NCI-H2081 treated with DMSO at 0.1 percent for 48 hours (cell line): ENCODE results near the gene PDE8B.
"Not testable (repeated sequence)": the region's sequence is repeated elsewhere in the genome, so short reads cannot be mapped to it uniquely, and the experiment has no call there.

Source experiments
- DNase-seq: peaks from one replicate; lab custom pipeline; 2025; lab: John Stamatoyannopoulos, UW

Gene PDE8B

DNA sequence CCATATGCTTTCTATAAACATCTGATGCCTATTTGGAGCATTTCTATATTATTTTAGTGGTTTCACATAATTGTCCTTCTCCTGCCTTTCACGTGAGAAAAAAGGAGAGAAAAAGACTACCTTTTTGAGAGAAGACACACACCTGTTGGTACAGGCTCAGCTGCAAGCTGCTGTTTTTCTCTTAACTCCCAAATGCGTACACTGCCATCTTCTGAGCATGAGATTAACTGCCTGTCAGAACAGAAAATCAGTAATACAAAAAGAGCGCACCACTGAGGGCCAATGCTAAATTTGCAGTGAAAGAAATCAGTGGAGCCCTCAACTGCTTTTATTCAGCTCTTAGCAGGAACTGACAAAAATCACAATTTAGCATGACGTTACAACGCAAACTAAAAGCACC lies 226.7 kb downstream of the PDE8B start:
- no peak for DNase-seq

DNA sequence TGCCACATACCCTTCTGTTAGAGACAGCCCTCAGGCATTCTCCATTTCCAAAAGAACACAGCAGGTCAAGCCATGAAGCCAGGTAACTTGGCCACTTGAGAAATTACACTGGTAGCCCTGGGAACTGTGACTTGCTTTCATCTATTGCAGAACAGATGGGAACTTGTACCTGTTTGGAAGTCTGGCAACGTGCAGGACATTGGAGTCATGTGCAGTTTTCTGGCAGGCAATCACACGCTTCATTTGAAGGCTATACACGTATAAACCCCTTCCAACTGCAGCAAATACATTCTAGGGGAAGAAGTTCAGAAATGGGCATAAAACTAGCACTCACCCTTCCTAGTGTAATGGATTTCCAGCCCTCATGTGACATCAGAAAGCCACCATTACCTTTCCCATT lies 227.6 kb downstream of the PDE8B start:
- no peak for DNase-seq

DNA sequence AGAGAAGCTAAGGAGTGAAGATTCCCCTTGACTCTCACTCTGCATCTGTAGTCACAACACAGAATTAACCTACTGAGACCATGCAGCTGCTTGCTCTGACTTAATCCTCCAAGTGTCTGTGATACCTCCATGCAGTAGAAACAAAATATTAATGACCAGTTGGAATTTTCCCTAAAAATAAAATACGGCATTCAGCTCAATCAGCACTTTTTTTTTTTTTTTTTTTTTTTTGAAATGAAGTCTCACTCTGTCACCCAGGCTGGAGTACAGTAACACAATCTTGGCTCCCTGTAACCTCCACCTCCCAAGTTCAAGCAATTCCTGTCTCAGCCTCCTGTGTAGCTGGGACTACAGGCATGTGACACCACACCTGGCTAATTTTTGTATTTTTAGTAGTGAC lies 233.2 kb downstream of the PDE8B start:
- DNase-seq = no peak

DNA sequence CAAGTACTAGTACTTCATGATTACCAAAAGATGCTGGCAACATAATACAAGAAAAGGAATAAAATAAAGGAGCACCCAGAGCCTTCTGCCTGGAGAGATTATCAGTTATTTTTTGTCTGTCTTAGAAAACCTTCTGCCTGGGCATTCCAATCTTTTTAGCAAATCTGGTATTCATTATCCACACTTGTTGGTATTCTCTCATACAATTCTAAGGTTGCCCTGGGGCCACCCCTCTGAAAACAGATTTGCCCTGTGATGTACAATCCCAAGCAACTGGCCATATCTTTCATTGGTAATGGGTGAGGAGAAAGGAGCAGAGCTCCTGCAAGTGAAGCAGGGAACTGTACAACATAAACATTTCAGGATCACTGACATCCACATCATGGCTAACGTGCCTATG lies 233.9 kb downstream of the PDE8B start:
- no peak for DNase-seq

DNA sequence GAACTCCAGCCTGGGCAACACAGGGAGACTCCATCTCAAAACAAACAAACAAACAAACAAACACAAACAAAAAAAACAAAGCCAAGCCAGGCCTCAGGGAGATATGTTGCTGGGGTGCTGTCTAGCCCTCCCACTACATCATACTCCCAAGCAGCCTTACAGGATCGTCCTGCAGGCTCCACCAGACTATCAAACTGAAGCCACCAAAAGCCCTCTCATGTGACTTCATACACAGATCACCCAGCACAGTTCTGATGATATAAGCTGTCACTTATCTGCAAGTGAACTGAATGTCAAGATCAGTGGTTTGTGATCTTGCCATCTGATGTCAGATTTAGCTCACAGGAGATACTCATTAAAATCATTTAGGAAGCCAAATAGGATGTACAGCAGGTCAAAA lies 238.4 kb downstream of the PDE8B start:
- DNase-seq = no peak

DNA sequence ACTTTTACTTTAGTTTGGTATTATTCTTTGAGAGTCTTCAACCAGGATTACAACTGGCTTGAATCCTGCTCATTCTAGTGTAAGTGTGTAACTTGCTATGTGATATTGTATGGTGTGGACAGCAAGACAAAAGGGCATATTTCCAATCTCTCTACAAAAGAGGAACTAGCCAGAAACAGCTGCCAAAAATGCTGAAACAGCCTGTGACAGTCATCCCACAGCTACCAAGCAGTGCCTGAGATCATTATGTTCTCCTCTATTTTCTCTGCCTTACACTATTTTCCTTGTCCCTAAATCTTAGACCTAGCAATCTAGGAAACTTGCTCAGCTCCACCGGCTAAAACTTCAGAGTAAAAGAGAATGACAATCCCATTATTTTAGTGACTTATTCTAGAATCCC lies 238.8 kb downstream of the PDE8B start:
- no peak for DNase-seq

DNA sequence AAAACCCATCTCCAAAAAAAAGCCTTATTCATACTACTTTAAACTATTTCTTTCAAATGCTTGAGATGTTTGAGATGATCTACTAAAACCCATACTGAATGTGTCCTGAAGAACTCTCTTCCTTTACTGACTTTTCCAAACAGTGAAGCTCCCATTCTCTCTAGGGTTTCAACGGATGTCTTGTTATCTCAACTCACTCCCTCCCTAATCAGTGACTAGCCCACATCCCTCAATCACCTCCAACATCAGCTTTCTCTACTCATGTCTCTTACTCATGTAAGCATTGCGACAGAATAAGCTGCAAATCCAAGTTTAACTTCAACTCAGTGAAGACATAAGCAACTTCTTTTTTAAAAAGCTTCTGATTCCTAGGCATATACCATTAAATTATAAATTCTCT lies 239.5 kb downstream of the PDE8B start:
- no peak for DNase-seq

DNA sequence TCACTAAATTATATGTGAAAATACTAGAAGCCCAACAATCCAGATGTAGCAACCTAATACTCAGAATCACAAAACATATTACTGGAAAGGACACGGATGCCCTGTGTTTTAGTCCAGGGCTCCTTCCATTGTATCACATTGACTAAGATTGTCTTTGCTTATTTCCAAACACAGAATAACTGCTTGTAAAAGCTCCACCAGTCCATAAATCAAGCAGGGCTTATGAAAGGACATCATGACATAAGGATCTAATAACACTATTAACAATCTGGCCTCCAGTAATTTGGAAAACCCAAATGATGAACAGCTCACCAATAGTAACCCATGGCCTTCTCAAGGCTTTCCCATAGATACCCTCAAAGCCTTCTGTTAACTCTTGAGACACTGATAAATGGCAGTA lies 241.9 kb downstream of the PDE8B start:
- DNase-seq = no peak

DNA sequence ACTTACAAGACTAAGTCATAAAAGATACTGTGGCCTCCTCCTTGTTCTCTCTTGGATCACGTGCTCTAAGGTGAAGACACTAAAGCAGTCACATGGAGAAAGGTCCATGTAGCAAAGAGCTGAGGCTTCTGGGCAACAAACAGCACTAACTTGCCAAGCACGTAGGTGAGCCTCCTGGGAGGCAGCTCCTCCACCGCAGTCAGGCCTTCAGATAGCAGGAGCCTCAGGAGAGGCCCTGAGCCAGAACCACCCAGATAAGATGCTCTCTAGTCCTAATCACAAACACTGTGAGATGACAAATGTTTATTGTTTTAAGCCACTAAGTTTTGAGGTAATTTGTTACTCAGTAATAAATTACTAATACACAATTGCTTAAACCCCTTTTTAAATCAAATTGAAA lies 243.6 kb downstream of the PDE8B start:
- no peak for DNase-seq

DNA sequence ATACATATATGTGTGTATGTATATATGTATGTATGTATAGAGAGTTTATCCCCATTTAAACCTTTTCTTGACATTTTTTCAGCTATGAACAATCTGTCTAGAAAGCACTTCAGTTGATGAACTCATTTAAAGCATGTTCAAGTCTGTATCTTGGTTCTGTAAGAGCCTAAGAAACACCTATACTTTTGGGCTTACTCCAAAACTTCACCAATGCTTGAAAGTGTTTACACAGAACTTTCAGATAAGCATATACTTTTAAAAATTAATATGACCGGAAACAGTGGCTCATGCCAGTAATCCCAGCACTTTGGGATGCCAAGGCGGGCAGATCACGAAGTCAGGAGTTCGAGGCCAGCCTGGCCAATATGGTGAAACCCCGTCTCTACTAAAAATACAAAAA lies 250.8 kb downstream of the PDE8B start:
- no peak for DNase-seq

DNA sequence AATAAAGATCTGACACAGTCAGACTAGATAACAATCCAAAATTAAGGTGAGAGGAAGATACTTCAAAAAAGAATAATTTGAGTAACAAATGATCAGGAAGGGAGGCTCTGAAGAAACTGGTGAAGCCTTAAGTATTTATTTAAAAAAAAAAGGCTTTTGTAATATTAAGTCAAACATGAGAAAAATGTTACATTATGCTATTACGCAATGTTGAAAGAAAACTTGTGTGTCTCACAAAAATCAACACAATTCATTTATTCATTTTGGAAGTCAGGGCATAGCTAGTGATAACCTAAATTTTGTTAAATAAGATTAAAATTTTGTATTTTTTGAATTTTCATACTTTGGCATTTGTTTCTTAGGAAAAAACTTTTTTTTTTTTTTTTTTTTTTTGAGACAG lies 253.4 kb downstream of the PDE8B start:
- no peak for DNase-seq

DNA sequence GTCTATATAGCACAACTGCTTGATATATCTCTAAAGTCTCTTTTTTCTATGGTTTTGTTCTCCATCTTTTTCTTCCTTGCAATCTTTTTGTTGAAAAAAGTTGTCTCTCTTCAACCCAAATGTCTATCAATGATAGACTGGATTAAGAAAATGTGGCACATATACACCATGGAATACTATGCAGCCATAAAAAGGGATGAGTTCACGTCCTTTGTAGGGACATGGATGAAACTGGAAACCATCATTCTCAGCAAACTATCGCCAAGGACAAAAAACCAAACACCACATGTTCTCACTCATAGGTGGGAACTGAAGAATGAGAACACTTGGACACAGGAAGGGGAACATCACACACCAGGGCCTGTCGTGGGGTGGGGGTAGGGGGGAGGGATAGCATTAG lies 258.4 kb downstream of the PDE8B start:
- DNase-seq = not testable (repeated sequence)

DNA sequence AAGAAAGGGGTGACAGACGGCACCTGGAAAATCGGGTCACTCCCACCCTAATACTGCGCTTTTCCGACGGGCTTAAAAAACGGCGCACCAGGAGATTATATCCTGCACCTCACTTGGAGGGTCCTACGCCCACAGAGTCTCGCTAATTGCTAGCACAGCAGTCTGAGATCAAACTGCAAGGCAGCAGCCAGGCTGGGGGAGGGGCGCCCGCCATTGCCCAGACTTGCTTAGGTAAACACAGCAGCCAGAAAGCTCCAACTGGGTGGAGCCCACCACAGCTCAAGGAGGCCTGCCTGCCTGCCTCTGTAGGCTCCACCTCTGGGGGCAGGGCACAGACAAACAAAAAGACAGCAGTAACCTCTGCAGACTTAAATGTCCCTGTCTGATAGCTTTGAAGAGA lies 264.6 kb downstream of the PDE8B start:
- not testable (repeated sequence) for DNase-seq
